GM19395 (cell line): ENCODE results near the gene PDE10A.
"Not testable (repeated sequence)": the region's sequence is repeated elsewhere in the genome, so short reads cannot be mapped to it uniquely, and the experiment has no call there.

Source experiments
- ATAC-seq: cut with Tn5 transposase; IDR thresholded peaks from one replicate; pipeline ENCODE4 v1.9.1; 2021; ENCODE audit warnings: mild to moderate bottlenecking, moderate library complexity; ENCODE audit not compliant: unreplicated experiment

The PDE10A gene

GRCh38 chr6:165628955-165629354 lies 34.1 kb downstream of the PDE10A start:
- no peak for ATAC-seq

- ATAC-seq, result no peak
Observed at GRCh38 chr6:165627366-165627765, 35.7 kb downstream of the PDE10A start.

- ATAC-seq, result no peak
Observed at GRCh38 chr6:165626711-165627110, 36.3 kb downstream of the PDE10A start.

- no peak for ATAC-seq
Observed at GRCh38 chr6:165624871-165625639, 38.0 kb downstream of the PDE10A start.

- ATAC-seq, result no peak
Observed at GRCh38 chr6:165621940-165622339, 41.1 kb downstream of the PDE10A start.

GRCh38 chr6:165618891-165619290 lies 44.1 kb downstream of the PDE10A start:
- not testable (repeated sequence) for ATAC-seq

GRCh38 chr6:165618241-165618640 lies 44.8 kb downstream of the PDE10A start:
- ATAC-seq, result no peak

GRCh38 chr6:165617528-165617927 lies 45.5 kb downstream of the PDE10A start:
- ATAC-seq, result no peak

GRCh38 chr6:165616116-165616515 lies 46.9 kb downstream of the PDE10A start:
- ATAC-seq, result no peak

- peak; percentile 85 for ATAC-seq
Observed at GRCh38 chr6:165615636-165616035, 47.4 kb downstream of the PDE10A start.

- no peak for ATAC-seq
Observed at GRCh38 chr6:165611294-165611693, 51.7 kb downstream of the PDE10A start.

GRCh38 chr6:165608577-165608976 lies 54.5 kb downstream of the PDE10A start:
- ATAC-seq, result not testable (repeated sequence)

GRCh38 chr6:165606740-165607008 lies 56.4 kb downstream of the PDE10A start:
- no peak for ATAC-seq

GRCh38 chr6:165605901-165606739 lies 56.9 kb downstream of the PDE10A start:
- ATAC-seq, result no peak

GRCh38 chr6:165605182-165605875 lies 57.7 kb downstream of the PDE10A start:
- ATAC-seq, result no peak

- ATAC-seq, result no peak
Observed at GRCh38 chr6:165602291-165602690, 60.8 kb downstream of the PDE10A start.

- no peak for ATAC-seq
Observed at GRCh38 chr6:165600606-165601005, 62.4 kb downstream of the PDE10A start.

- ATAC-seq, result no peak
Observed at GRCh38 chr6:165599596-165600487, 63.2 kb downstream of the PDE10A start.

GRCh38 chr6:165599121-165599520 lies 63.9 kb downstream of the PDE10A start:
- no peak for ATAC-seq

- no peak for ATAC-seq
Observed at GRCh38 chr6:165597821-165598220, 65.2 kb downstream of the PDE10A start.
